ENCODE measurements around the gene MOXD1. TPM values are rescaled to one million over a fixed set of nuclear protein-coding genes. Genes with fewer than 3 reads are reported as not detected.
A peak's percentile ranks its signal among the peaks of the same experiment; 100 is the strongest.

MOXD1 gene
- total RNA-seq, 1 experiment from 2014 or later, result 5.0 TPM

- Histone ChIP-seq H3K9ac (ENCODE audit: low read length) (no peak overlapping the region), H3K27me3 (ENCODE audit: low read length) (no peaks in the 10 kb centered on the region), H3K9me3 (ENCODE audit: low read length) (no peaks in the 10 kb centered on the region), H3K36me3 (ENCODE audit: low read depth, low read length) (no peaks in the 10 kb centered on the region; the same call in 1 of the 2 replicates), H3F3A (ENCODE audit: low read length, unreplicated experiment) (peaks cover 7% of the 10 kb centered on the region), H4K20me1 (ENCODE audit: low read length) (no peaks in the 10 kb centered on the region), H3K9me2 (replicated peaks; ENCODE audit: low read length) (no peaks in the 10 kb centered on the region), H3K4me1 (ENCODE audit: insufficient read depth, low read length) (peaks cover 32% of the 10 kb centered on the region), H3K4me2 (ENCODE audit: low read length) (peak overlapping the region; percentile 58), H2AFZ (ENCODE audit: low read length) (no peak overlapping the region), H3K4me3 (ENCODE audit: low read length) (no peak overlapping the region), H3K27ac (ENCODE audit: low read length) (peak overlapping the region; percentile 75), H3K79me2 (ENCODE audit: low read length) (no peaks in the 10 kb centered on the region)
- no TSS peak for BruUV-seq (replicated peaks)
- CTCF ChIA-PET, result no interaction called here
- intact Hi-C loops (cut with micrococcal nuclease), result no loop called here
- no peak for TF ChIP-seq EZH2 (IDR thresholded peaks at IDR 0.05; ENCODE audit: low read length, unreplicated experiment)
- TF ChIP-seq, protein P1, sequence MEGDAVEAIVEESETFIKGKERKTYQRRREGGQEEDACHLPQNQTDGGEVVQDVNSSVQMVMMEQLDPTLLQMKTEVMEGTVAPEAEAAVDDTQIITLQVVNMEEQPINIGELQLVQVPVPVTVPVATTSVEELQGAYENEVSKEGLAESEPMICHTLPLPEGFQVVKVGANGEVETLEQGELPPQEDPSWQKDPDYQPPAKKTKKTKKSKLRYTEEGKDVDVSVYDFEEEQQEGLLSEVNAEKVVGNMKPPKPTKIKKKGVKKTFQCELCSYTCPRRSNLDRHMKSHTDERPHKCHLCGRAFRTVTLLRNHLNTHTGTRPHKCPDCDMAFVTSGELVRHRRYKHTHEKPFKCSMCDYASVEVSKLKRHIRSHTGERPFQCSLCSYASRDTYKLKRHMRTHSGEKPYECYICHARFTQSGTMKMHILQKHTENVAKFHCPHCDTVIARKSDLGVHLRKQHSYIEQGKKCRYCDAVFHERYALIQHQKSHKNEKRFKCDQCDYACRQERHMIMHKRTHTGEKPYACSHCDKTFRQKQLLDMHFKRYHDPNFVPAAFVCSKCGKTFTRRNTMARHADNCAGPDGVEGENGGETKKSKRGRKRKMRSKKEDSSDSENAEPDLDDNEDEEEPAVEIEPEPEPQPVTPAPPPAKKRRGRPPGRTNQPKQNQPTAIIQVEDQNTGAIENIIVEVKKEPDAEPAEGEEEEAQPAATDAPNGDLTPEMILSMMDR (conservative IDR thresholded peaks at IDR 0.05; ENCODE audit: low read depth, low read length), result no peak
- TF ChIP-seq EZH2phosphoT487 (IDR thresholded peaks at IDR 0.05; ENCODE audit: borderline replicate concordance, low read length), result no peak
- no peak for ATAC-seq
- POLR2A ChIA-PET (ENCODE audit: unreplicated experiment), result no interaction called here
- no peak for DNase-seq
Measured at GRCh38 chr6:132446141-132446854, 45.0 kb upstream of the MOXD1 start.

DNA sequence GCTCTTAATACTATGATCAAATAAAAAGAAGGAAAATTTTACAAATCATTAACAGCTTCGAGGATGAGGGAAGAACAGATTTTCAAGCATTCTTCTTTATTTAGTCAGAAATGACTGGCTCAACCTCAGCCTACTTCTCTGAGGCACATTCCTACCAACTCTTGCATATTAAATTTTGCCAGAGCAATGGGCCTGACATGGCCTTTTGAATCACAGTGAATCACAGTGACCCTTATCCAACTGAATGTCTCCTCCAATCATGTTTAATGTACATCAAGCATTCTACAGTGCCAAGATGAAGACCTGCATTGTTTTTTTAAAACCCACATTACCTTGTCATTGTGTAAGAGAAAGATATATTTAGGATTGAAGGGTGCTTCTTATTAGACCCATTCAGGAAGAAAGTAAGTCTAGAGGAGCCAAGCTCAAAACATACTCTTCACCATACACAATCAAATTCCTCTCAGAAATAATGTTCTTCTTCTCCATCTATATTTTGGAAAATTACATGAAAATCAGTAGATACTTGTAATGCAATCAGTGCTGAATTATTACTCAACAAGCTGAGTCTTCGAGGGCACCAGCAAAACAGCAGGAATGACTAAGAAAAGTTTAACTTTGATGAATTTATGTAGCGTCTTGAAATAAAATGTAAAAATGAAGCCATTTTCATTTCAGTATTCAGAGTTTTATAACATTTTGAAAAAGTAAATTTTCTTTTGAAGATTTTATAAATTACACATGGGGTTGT lies 44.1 kb upstream of the MOXD1 start:
- H2AFZ ChIP-seq (ENCODE audit: low read length), result no peak overlapping the region
- TF ChIP-seq EZH2 (IDR thresholded peaks at IDR 0.05; ENCODE audit: low read length, unreplicated experiment) (no peak), EZH2phosphoT487 (IDR thresholded peaks at IDR 0.05; ENCODE audit: borderline replicate concordance, low read length) (no peak)
- TF ChIP-seq, protein P1 (conservative IDR thresholded peaks at IDR 0.05; ENCODE audit: low read depth, low read length), result no peak
- H3K4me2 ChIP-seq (ENCODE audit: low read length), result peak overlapping the region; percentile 58
- ATAC-seq (peak; percentile 91), DNase-seq (peak; percentile 89)
- no peak overlapping the region for H3K9ac ChIP-seq (ENCODE audit: low read length)
- intact Hi-C loops (cut with micrococcal nuclease), result no loop called here
- no peaks in the 10 kb centered on the region for H3K9me2 ChIP-seq (replicated peaks; ENCODE audit: low read length)
- CTCF ChIA-PET, result no interaction called here
- H3K36me3 ChIP-seq (ENCODE audit: low read depth, low read length), result no peaks in the 10 kb centered on the region; the same call in 1 of the 2 replicates
- H3K27me3 ChIP-seq (ENCODE audit: low read length), result no peaks in the 10 kb centered on the region
- BruUV-seq (replicated peaks), result no TSS peak
- no peaks in the 10 kb centered on the region for H3K9me3 ChIP-seq (ENCODE audit: low read length)
- peaks cover 7% of the 10 kb centered on the region for H3F3A ChIP-seq (ENCODE audit: low read length, unreplicated experiment)
- H3K27ac ChIP-seq (ENCODE audit: low read length), result peak overlapping the region; percentile 75
- H3K4me1 ChIP-seq (ENCODE audit: insufficient read depth, low read length), result peaks cover 32% of the 10 kb centered on the region
- no peaks in the 10 kb centered on the region for H4K20me1 ChIP-seq (ENCODE audit: low read length)
- H3K4me3 ChIP-seq (ENCODE audit: low read length), result no peak overlapping the region
- POLR2A ChIA-PET (ENCODE audit: unreplicated experiment), result no interaction called here
- H3K79me2 ChIP-seq (ENCODE audit: low read length), result no peaks in the 10 kb centered on the region

GRCh38 chr6:132443206-132443605 lies 41.9 kb upstream of the MOXD1 start:
- POLR2A ChIA-PET (ENCODE audit: unreplicated experiment), result no interaction called here
- no peak for TF ChIP-seq EZH2phosphoT487 (IDR thresholded peaks at IDR 0.05; ENCODE audit: borderline replicate concordance, low read length)
- TF ChIP-seq EZH2 (IDR thresholded peaks at IDR 0.05; ENCODE audit: low read length, unreplicated experiment), result no peak
- TF ChIP-seq, protein P1 (conservative IDR thresholded peaks at IDR 0.05; ENCODE audit: low read depth, low read length), result no peak
- DNase-seq, result no peak

More at GRCh38 chr6:132443206-132443605, 41.9 kb upstream of the MOXD1 start:
- BruUV-seq (replicated peaks), result no TSS peak
- H2AFZ ChIP-seq (ENCODE audit: low read length), result no peak overlapping the region
- H3K79me2 ChIP-seq (ENCODE audit: low read length), result no peaks in the 10 kb centered on the region
- intact Hi-C loops (cut with micrococcal nuclease), result no loop called here
- H3K27ac ChIP-seq (ENCODE audit: low read length), result no peak overlapping the region
- H3K9me2 ChIP-seq (replicated peaks; ENCODE audit: low read length), result no peaks in the 10 kb centered on the region
- no peaks in the 10 kb centered on the region for H3K9me3 ChIP-seq (ENCODE audit: low read length)
- H3K36me3 ChIP-seq (ENCODE audit: low read depth, low read length), result no peaks in the 10 kb centered on the region; the same call in 1 of the 2 replicates
- peaks cover 32% of the 10 kb centered on the region for H3K4me1 ChIP-seq (ENCODE audit: insufficient read depth, low read length)
- no peak overlapping the region for H3K4me3 ChIP-seq (ENCODE audit: low read length)
- no peak overlapping the region for H3K4me2 ChIP-seq (ENCODE audit: low read length)
- H3F3A ChIP-seq (ENCODE audit: low read length, unreplicated experiment), result peaks cover 7% of the 10 kb centered on the region
- CTCF ChIA-PET, result no interaction called here
- no peaks in the 10 kb centered on the region for H4K20me1 ChIP-seq (ENCODE audit: low read length)
- no peak for ATAC-seq
- H3K9ac ChIP-seq (ENCODE audit: low read length), result no peak overlapping the region
- H3K27me3 ChIP-seq (ENCODE audit: low read length), result no peaks in the 10 kb centered on the region

All from PC-3 (cell line).